ENCODE measurements around the gene TMEM72. TPM values are rescaled to one million over a fixed set of nuclear protein-coding genes. Genes with fewer than 3 reads are reported as not detected.

The TMEM72 gene
- total RNA-seq, 1 donor from 2014 or later, result not detected

GRCh38 chr10:44955413-44956070 is 44.4 kb downstream of the TMEM72 start:
- DNase-seq, result no peak

- no peak for DNase-seq
Observed at GRCh38 chr10:44956226-44956625, 45.1 kb downstream of the TMEM72 start.

DNA sequence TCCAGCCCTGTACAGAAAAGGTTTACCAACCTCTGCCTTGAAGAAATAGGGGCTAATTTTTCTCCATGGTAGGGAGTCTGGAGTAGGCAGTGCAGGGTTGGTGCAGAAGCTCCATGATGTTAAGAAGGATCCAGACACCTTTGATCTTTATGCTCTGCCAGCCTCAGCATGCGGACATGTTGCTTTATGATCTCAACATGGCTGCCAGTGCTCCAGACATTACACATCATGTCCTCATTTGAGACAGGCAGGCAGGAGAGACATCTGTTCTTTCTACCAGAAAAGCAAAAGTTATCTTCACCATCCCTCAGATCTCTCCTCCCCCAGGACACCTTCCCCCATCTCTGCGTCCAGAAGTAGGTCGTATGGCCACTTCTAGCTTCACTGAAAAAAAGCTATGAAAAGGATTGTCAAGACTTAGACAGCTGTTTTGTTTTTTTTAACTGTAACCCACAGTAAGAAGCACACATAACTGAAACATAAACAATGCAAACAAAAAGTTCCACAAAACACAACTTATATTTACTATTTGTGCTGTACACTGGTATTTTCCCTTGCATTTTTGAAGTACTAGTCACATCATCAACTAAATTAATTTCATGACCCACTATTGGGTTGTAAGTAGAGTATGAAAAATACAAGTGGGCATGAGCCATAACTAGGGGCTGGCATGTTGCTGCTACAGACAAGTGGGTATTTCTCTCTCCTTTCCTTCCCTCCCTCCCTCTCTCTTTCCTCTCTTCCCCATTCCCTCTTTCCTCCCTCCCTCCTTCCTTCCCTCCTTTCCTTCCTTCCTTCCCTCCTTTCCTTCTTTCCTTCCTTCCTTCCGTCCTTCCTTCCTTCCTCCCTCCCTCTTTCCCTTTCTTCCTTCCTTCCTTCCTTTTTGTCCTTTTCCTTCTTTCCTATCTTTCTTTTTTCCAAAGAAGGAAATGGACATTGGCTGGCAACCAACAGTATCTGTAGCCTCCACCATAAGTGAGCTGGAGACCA is 45.9 kb downstream of the TMEM72 start:
- no peak for DNase-seq

DNA sequence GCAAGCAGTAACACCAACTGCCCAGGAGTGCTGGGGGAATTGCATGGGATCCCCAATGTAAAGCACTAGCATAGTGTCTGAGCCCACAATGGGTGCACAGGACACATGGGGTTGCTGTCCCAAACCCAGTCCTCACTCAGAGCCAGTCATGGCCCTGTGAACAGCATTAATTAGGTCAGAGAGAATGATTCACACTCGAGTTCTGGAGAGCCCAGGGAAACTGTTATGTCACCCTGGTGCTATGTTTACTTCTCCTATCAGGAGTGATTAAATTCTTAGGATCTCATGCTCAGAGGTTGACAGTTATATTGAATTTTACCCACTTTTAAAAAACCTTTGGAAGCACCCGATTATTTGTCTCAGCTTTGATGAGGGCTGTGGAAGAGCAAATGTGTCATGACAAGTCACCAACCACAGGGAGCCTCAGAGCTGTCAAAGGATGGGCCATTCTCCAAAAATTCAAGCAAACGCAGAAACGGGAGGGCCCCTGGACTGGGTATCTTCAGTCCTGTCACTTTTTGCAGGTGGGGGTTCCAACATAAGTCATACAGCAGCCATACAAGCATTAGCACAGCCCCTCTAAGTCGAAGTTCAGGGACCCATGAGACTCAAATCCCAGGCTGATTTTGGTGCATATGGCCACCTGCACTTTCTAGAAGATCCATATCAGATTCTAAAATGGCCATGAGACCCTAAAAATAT is 47.2 kb downstream of the TMEM72 start:
- peak; percentile 56 for DNase-seq

GRCh38 chr10:44958898-44959246 is 47.7 kb downstream of the TMEM72 start:
- no peak for DNase-seq

DNA sequence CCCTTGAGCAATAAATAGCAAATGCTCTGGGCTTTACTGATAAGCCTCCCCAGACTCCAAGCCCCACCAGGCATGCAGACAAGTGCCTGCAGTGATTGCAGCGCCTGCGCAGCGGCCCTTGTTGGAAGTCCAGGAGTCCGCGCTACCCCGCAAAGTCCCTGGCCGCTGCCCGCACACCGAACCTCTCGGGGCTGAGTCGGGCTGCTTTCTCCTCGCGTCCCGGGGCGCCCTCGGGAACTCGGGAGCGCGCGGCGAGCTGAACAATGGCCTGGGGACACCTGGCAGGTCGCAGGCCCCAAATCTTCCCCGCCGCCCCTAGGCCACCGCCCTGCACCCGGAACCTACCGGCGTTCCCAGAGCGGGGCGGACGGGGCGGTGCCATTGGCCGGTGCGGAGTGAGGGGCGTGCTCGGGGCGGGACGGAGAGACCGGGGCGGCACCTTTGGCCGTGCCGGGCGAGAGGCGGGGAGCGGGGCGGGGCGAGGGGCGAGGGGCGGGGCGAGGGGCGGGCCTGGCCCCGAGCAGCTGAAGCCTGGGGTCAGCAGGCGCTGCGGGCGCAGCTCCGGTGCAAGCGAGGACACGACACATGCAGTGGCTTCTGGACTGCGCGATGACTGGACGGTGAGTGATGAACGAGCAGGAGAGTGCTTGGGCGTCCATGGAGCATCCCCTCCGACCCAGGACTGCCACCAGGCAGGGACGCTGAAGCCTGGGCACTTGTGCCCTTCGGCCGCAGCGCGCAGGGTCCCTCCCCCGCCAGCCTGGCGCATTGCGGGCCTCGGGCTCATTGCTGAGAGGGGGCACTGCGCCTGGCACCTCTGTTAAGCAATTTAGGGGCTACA is 48.3 kb downstream of the TMEM72 start, which contains the start of gene RASSF4:
TSS of gene RASSF4 (plus strand) at position 556 of the 841 bp plus-strand sequence. CDS start 10,401 bp downstream, outside the sequence.
- DNase-seq, result peak; percentile 89

DNA sequence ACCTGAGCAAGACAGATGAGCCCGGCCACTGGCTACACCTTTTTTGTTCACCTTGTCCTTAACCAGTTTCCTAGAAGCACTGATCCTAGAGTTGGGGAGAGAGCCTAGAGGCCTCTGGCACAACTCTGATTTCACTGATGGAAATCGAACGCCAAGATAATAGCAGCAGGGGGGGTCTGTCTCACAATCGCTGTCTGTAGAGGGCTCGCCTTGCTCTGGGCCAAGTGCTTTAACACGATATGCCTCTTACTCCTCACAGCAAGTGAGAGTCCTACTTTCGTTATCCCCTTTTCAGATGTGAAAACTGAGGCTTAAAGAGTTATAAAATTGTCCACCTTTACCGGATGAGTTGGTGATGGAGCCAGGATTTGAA is 48.9 kb downstream of the TMEM72 start:
- no peak for DNase-seq

DNA sequence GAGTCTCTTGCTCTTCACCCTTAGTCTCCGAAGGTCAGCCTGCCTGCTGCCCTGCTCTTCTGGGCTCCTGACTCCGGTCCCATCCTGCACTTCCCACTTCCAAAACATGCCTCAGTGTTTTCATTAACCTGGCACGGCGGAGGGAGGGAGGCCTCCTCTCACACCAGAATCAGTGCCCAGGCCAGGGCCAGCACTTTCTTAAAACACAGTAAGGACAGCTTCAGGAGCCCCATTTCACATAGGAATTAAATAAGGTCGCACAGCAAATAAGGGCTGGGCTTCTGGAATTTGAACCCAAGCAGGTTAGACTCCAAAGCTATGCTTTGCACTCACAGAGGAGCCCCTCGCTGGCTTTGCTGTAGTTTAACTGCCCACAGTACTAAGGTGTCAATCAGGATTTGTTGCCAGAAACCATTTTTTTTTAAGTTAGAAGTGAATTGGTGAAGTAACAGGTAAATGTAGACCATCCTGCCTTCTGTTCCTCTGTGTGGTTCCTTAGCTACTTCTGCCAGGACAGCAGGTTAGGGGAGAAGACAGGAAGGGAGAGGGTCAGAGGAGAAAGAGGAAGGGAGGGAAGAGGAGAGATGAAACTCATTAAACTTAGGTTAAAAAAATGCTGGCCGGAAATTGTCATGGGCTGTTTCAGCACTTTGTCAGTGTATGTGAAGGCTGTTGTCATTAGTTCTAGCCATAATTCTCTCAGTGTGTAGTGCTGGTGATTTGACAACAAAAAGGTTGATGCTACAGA is 49.5 kb downstream of the TMEM72 start:
- DNase-seq, result no peak

DNA sequence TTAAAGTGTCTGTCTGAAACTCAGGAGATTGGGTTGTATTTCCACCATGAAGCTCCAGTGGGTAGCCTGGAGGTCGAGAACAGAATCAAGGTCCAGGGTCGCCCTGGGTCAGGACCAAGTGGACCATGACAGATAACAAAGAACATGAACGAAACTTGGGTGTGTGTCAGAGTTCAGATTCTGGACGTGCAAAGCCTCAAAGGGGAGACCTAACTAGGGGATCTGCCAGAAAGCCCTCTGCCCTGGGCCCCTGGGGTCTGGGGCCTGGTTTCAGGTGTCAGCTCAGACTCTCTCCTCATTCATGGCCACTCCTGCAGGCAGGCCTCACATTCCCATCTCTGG is 50.1 kb downstream of the TMEM72 start:
- DNase-seq, result no peak

DNA sequence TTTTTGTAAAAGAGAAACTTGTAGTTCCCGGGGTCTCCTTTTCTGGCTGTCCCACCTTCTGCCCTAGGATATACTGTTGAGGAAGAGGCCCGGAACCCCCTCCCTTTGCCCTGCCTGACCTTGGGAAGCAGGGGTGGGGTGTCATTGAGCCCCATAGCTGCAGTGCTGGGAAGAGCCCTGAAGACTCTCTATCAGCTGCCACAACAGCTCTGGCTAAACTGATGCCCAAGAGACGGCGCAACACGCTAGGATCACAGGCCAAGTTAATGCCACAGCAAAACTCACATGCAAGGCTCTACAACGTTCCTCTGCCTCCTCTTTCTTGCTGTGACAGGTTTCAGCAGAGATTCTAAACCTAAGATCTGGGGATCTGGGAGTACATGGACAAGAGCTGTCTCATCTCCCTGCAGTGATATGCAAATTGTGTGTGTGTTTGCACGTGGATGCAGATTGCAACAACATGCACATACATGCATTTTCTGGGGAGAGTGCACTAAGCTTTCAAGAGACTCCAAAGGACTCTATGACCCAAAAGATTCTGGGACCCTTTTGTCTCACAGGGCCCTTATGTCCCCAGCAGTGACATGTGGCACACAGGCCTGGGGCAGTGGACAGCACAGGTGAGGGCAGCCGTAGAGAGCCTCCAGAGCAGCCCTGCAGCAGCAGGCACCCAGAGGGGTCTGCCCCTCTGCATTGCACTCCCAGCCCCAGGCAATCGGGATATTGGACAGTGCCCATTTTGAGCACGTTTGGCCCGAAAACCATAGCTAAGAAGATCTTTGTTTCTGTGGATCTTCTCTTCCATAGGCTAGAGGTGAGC is 51.0 kb downstream of the TMEM72 start:
- DNase-seq, result no peak

DNA sequence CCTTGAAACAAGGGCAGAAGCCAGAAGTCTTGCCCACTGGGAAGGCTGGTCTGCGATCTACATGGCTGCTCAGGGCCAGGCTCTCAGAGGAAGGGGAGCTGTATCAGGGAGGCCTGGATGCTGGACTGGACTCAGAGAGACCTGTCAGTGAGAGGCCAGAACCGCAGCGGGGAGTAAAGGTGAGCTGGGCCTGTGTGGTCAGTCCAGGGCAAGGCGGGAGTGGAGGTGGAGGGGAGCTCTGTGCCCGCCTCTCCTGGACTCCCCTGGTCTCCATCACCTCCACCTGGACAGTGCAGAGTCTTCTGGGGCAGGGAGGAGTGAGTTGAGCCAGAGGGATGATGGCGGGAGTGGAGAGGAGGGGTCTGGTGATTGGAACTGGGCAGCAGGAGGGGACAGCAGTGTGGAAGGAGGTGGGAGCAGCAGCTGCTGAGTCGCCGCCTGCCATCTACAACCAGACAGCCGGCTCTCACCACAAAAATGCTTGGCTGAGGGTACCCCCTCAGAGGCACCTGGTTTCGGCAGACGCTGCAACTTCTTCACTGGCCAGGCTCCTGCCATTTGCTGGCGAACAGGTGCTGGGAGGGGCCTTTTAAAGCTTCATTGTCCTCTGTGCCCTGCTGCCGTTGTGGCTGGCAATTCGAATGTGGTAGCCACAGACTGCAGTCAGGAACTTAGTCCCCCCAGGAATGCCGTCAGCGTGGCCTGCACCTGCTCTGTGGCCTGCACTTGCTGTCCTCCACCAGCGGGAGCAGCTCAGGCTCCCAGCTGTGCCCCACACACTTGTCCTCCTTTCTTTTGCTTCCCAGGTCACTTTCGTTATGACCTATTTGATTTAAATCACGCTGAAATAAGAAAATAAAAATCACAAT is 52.0 kb downstream of the TMEM72 start:
- no peak for DNase-seq

DNA sequence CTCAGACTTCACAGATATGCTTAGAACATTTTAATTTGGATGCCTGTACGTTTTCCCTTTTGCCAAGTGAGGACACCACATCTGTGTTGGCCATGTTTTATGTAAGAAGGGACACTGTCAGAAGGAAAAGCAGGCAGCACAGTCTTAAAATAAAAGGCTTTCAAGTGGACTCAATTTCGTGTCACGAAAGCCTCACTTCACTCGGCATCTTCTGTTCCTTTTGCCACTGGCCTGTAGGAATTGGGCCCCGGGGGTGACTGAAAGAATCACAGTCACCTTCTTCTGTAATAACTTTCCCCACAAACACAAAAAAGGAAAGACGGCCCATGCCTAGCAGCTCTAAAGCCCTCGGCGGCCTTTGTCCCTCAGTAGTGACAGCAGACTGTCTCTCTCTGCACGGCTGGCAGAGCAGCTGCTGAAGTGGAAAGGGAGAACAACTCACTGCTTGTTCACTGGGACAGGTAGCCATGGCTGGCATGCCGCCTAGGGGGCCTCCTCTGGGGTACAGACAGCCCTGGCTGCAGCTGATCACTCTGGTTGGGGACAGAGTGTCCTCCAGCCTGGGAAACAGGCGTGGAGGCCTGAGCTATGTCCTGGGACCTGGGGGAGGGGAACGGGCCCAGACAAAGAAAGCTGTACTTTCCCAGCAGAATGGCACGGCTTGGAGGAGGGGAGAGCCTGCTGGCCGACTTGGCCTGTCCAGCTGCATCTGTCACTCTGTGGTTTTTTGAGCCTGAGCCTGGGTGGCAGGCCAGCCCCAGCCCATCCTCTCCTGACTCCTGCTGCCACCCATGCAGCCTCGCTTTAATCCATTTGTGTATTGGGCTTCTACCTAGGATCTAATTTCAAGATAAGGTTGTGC is 52.9 kb downstream of the TMEM72 start:
- DNase-seq, result no peak

GRCh38 chr10:44965104-44965503 is 54.0 kb downstream of the TMEM72 start:
- no peak for DNase-seq

GRCh38 chr10:44965651-44966097 is 54.5 kb downstream of the TMEM72 start:
- DNase-seq, result no peak

DNA sequence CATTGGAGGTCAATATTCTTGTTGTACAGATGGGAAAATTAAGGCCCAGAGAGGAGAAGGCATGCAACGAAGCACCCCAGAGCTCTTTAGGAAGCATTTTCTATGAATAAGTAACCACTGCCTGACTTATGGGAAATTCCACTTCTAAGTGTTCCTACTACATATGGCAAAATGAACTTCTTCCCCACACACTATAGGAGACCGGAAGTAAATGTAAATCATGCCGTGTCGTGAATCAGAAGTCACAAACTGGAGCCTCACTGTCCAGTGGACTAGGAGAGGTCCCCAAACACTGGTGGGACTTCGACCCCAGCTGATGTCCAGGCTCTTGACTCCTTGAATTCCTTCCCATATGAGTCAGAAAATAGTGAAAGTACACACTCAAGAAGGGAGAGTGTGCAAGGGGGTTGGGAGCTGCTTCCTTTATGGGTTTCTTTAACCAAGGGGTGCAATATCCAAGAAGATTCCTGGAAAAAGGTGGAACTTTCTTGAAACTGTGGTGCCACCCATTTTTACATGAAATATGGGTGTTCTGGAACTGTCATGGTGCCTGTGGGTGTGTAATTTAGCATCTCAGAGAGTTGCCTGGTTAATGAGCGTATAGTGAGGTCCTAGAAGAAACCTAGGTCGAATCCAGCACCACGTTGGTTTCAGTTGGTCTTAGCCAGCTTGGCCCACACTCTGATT is 55.1 kb downstream of the TMEM72 start:
- DNase-seq, result no peak

DNA sequence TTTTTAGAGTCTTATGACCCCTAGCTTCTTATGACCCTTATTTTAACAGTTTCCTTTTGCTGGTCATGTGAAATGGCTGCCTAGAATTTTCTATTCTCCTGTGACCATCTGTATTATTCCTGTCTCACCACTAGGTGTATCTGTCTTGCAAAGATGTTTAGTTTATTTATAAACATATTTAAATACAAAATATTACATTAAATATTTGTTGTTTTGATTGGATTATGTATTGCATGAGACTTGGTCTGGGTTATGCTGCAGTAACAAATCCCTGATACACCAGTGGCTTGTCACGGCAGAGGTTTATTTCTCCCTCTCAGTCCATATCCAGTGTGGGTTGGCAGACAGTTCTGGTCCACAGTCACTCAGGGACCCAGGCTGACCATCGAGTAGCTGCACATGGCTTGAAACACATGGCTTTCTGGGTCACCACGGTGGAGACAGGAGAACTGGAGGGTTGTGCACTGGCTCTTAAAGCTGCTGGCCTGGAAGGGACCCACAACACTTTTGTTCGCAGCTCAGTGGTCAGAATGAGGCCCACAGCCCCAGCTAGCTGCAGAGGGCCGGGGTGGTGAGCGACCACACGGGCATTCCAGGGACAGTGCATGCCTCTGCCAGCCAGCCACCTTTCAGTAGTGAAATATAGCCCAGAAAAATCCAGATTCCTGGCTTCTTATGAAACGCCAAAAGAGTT is 55.8 kb downstream of the TMEM72 start:
- DNase-seq, result no peak

DNA sequence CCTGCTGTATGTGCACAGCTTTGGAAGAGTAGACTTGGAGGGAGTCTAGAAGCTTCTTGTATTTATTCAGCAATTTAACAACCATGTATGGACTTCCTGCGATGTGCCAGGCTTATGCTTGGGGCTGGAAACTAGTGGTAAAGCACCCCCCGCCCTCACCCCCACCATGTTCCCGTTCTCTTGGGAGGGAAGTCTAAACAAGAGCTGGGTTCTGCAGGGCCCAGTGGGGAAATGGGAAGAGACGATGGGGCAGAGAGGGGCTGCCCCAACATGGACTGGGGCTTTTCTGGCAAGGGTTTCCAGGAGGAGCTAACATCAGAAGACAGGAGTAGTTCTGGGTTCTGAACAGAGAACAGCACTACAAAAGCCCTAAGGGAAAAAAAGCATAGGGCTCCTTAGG is 56.5 kb downstream of the TMEM72 start:
- no peak for DNase-seq

Measured in dermis blood vessel endothelial cell (primary cell).